A549 (cell line): Measurements from ENCODE around the gene XKR7. TPM values are rescaled to one million over a fixed set of nuclear protein-coding genes. Genes with fewer than 3 reads are reported as not detected.

Experiments used
- ATAC-seq, 2 experiments: fragments of 200-7000 bp in 1 of 2; fragments of >200 bp in 1 of 2; cut with Nextera tagmentation in 1 of 2; cut with Tn5 transposase in 1 of 2; 3 replicates each; pipeline versions ENCODE4 v1.8.0 to v1.9.1; 2018 to 2020; ENCODE audit warnings: mild to moderate bottlenecking in 1 of 2, moderate library complexity in 1 of 2
- CTCF ChIA-PET: fragments of 300-600 bp; sonication (Branson Sonifier 250); formaldehyde crosslinking; extraction: SDS; loops from one replicate; lab custom pipeline; 2021; ENCODE audit warnings: antibody characterized with exemption, inconsistent platforms; lab: Yijun Ruan, JAX
- POLR2A ChIA-PET: fragments of 350-600 bp; formaldehyde crosslinking; extraction: SDS; loops from one replicate; lab custom pipeline; 2021; ENCODE audit warnings: antibody characterized with exemption, inconsistent platforms; lab: Yijun Ruan, JAX
- DNase-seq, 2 experiments: peaks; one replicate each; pipeline versions ENCODE4 v3.0.0 to v3.0.0-alpha.2; 2011 to 2016; ENCODE audit warnings: low read depth in 1 of 2, low spot score in 1 of 2
- FAIRE-seq: peaks from 2 replicates; lab custom pipeline; 2011; peaks lifted over from hg19 to GRCh38; lab: Jason Lieb, UNC
- H3K27ac ChIP-seq, 2 experiments: fragments of >200 bp; sonication (Bioruptor Twin); formaldehyde crosslinking; 3 replicates each; pipeline ENCODE4 v1.5.1; 2016 to 2017
- H3K4me1 ChIP-seq: fragments of >200 bp; sonication (Bioruptor Twin); formaldehyde crosslinking; 3 replicates; pipeline ENCODE4 v1.6.1; 2016
- H3K4me2 ChIP-seq: fragments of >200 bp; sonication (Bioruptor Twin); formaldehyde crosslinking; 3 replicates; pipeline ENCODE4 v1.6.1; 2016
- H3K4me3 ChIP-seq: fragments of >200 bp; sonication (Bioruptor Twin); formaldehyde crosslinking; 3 replicates; pipeline ENCODE4 v1.5.1; 2016
- H3K9me3 ChIP-seq: fragments of >200 bp; sonication (Bioruptor Twin); formaldehyde crosslinking; 3 replicates; pipeline ENCODE4 v1.6.1; 2016
- CTCF ChIP-seq: fragments of >200 bp; sonication (Bioruptor Twin); formaldehyde crosslinking; IDR thresholded peaks from 3 replicates; pipeline ENCODE4 v1.5.1; 2016
- EHMT2 ChIP-seq: fragments of 200-600 bp; sonication (generic); IDR thresholded peaks from 2 replicates; pipeline ENCODE4 v1.6.1; 2016; ENCODE audit warnings: antibody characterized with exemption, low read depth, mild to moderate bottlenecking, moderate library complexity
- ELK1 ChIP-seq: fragments of 150-350 bp; IDR thresholded peaks from 2 replicates; pipeline ENCODE4 v1.6.1; 2014; ENCODE audit warnings: low read depth, mild to moderate bottlenecking, low read length
- FOSB ChIP-seq: fragments of 250-450 bp; sonication (Bioruptor Pico); IDR thresholded peaks from 2 replicates; pipeline ENCODE4 v1.5.0; 2020; ENCODE audit warnings: mild to moderate bottlenecking, moderate library complexity
- FOXS1 ChIP-seq: fragments of 250-450 bp; sonication (Bioruptor Pico); IDR thresholded peaks from 2 replicates; pipeline ENCODE4 v1.5.0; 2020; ENCODE audit warnings: mild to moderate bottlenecking, moderate library complexity
- GATA3 ChIP-seq: IDR thresholded peaks from 2 replicates; pipeline ENCODE4 v1.6.1; 2012; ENCODE audit warnings: borderline replicate concordance
- HES2 ChIP-seq: fragments of >200 bp; sonication (Bioruptor Twin); formaldehyde crosslinking; IDR thresholded peaks from 2 replicates; pipeline ENCODE4 v1.6.1; 2016
- HOXB5 ChIP-seq: fragments of 250-450 bp; sonication (Bioruptor Pico); IDR thresholded peaks from 2 replicates; pipeline ENCODE4 v1.5.0; 2020; ENCODE audit warnings: mild to moderate bottlenecking, moderate library complexity
- KDM5A ChIP-seq: fragments of 200-600 bp; sonication (generic); IDR thresholded peaks from 2 replicates; pipeline ENCODE4 v1.6.1; 2016; ENCODE audit warnings: antibody characterized with exemption, mild to moderate bottlenecking
- NR3C1 ChIP-seq: fragments of >200 bp; sonication (Bioruptor Twin); formaldehyde crosslinking; IDR thresholded peaks from 3 replicates; pipeline ENCODE4 v1.6.1; 2017
- PHF8 ChIP-seq: fragments of 200-600 bp; sonication (generic); IDR thresholded peaks from 2 replicates; pipeline ENCODE4 v1.6.1; 2016; ENCODE audit warnings: low read depth, mild to moderate bottlenecking, antibody characterized with exemption, moderate library complexity, borderline replicate concordance
- RARB ChIP-seq: fragments of 250-450 bp; sonication (Bioruptor Pico); IDR thresholded peaks from 2 replicates; pipeline ENCODE4 v1.8.0; 2021; ENCODE audit warnings: mild to moderate bottlenecking, moderate library complexity
- RCOR1 ChIP-seq: fragments of 150-350 bp; IDR thresholded peaks from 2 replicates; pipeline ENCODE4 v1.6.1; 2014; ENCODE audit warnings: antibody characterized with exemption, low read length, low read depth
- SMC3 ChIP-seq: fragments of >200 bp; sonication (Bioruptor Twin); formaldehyde crosslinking; IDR thresholded peaks from 3 replicates; pipeline ENCODE4 v1.6.1; 2018; ENCODE audit warnings: inconsistent platforms
- TP53 ChIP-seq: fragments of 250-450 bp; sonication (Bioruptor Pico); IDR thresholded peaks from 2 replicates; pipeline ENCODE4 v1.5.0; 2021; ENCODE audit warnings: mild to moderate bottlenecking, moderate library complexity
- WGBS: methylation state at CpG from one replicate; pipeline ENCODE4 v1.1.6; 2017; ENCODE audit errors: missing lambda C conversion rate; 5-methylcytosine and 5-hydroxymethylcytosine counted together
- polyA plus RNA-seq, 4 experiments: library from polyadenylated mRNA; depleted of rRNA in 3 of 4; stranded (reverse); fragments of >200 nt; fragmentation: RNase III in 1 of 4; extraction: RNeasy Plus Mini Kit Qiagen cat#74134 plus additional on column Dnase treatment in 1 of 4; gene quantifications; 2 replicates in 3 of 4; 3 replicates in 1 of 4; pipeline ENCODE4 v1.2.3, GENCODE V29; 2011 to 2017

The XKR7 gene
- polyA plus RNA-seq, 2 of the 4 experiments (the other 2 are of a cell fraction), result 0.01 TPM; not detected in 1

GRCh38 chr20:31956556-31957526 is 11.1 kb upstream of the XKR7 start:
- no peak for FAIRE-seq
- no peak for DNase-seq
- 27% methylated on average over 11 of the region's 11 CpGs for whole genome bisulfite sequencing
- ATAC-seq, result no peak
- POLR2A ChIA-PET, result no interaction called here
- CTCF ChIA-PET, result interaction anchor here (0.9 to 5.5 kb wide), 7 partner anchors 13 to 134 kb away, joined by 3 to 23 read pairs (median 5); no protein-coding TSS in a partner anchor
- TF ChIP-seq RCOR1 (no peak), ELK1 (no peak), GATA3 (no peak), HES2 (no peak)
- H3K4me1 ChIP-seq, result no peaks in the 10 kb centered on the region
- no peak overlapping the region for H3K27ac ChIP-seq
- H3K4me3 ChIP-seq, result no peak overlapping the region
- H3K4me2 ChIP-seq, result no peak overlapping the region
- H3K9me3 ChIP-seq, result no peaks in the 10 kb centered on the region

- TF ChIP-seq RARB (CRISPR knock-in tag) (no peak), TP53 (CRISPR knock-in tag) (no peak), HES2 (no peak), KDM5A (no peak), SMC3 (no peak), CTCF (no peak)
- TF ChIP-seq, all 56 proteins: peak for 0
- H3K4me1 ChIP-seq, result peaks cover under 1% of the 10 kb centered on the region; the same call in 1 of the 3 replicates
- H3K9me3 ChIP-seq, result no peaks in the 10 kb centered on the region
- no peak overlapping the region for H3K4me3 ChIP-seq
- FAIRE-seq, result no peak
- no peak overlapping the region for H3K27ac ChIP-seq
- ChIA-PET CTCF (interaction anchor here (0.7 to 2.7 kb wide), 5 partner anchors 10 to 110 kb away, joined by 3 to 17 read pairs (median 9); partner anchors contain the start of gene PDRG1), POLR2A (no interaction called here)
- WGBS, result 3% methylated on average over 2 of the region's 2 CpGs
- no peak for DNase-seq
- H3K4me2 ChIP-seq, result no peak overlapping the region
- no peak for ATAC-seq
Measured at GRCh38 chr20:31962761-31963160, 5.2 kb upstream of the XKR7 start.

- DNase-seq (no peak), FAIRE-seq (no peak), ATAC-seq (no peak)
- H3K4me3 ChIP-seq, result no peak overlapping the region
- peaks cover 6% of the 10 kb centered on the region; the same call in 2 of the 3 replicates for H3K4me1 ChIP-seq
- no peaks in the 10 kb centered on the region for H3K9me3 ChIP-seq
- H3K27ac ChIP-seq, result no peak overlapping the region
- 5% methylated on average over 6 of the region's 6 CpGs for WGBS
- no peak overlapping the region for H3K4me2 ChIP-seq
- CTCF ChIA-PET, result interaction anchor here (1.6 to 2.7 kb wide), 5 partner anchors 9 to 112 kb away, joined by 3 to 17 read pairs (median 9); partner anchors contain the start of gene PDRG1
- TF ChIP-seq GATA3, result no peak
- no peak for TF ChIP-seq FOXS1
- POLR2A ChIA-PET, result interaction anchor here (1.0 kb wide), 1 partner anchor 12 kb away, joined by 3 read pairs; the partner anchor contains the start of gene PDRG1
Measured at GRCh38 chr20:31963889-31964288, 4.1 kb upstream of the XKR7 start.

GRCh38 chr20:31966991-31967655 is 828 bp upstream of the XKR7 start:
- Histone ChIP-seq H3K4me3 (no peak overlapping the region), H3K4me1 (peaks cover 6% of the 10 kb centered on the region; the same call in 2 of the 3 replicates), H3K27ac (no peak overlapping the region), H3K9me3 (no peaks in the 10 kb centered on the region), H3K4me2 (no peak overlapping the region)
- ATAC-seq (no peak), DNase-seq (no peak), FAIRE-seq (no peak)
- 7% methylated on average over 5 of the region's 5 CpGs for WGBS
- CTCF ChIA-PET, result interaction anchor here (0.8 to 5.1 kb wide), 3 partner anchors 15 to 102 kb away, joined by 3 to 35 read pairs (median 3); partner anchors contain the start of gene PDRG1
- POLR2A ChIA-PET, result no interaction called here
- TF ChIP-seq HOXB5, result no peak
- no peak for TF ChIP-seq FOSB (CRISPR knock-in tag)
- no peak for TF ChIP-seq EHMT2
- TF ChIP-seq NR3C1, result no peak
- TF ChIP-seq SMC3, result no peak
- no peak for TF ChIP-seq PHF8
